ACC112 (cell line): ENCODE results near the gene DNAJC13.

Experiments
- H2AFZ ChIP-seq: fragments of 200-600 bp; sonication (generic); one replicate; pipeline ENCODE4 v1.6.0; 2017; ENCODE audit warnings: antibody characterized with exemption, low read length; ENCODE audit not compliant: unreplicated experiment
- H3K27ac ChIP-seq: fragments of 200-600 bp; sonication (generic); 2 replicates; pipeline ENCODE4 v1.5.1; 2014; ENCODE audit warnings: low read depth, mild to moderate bottlenecking, antibody characterized with exemption, low read length, moderate library complexity
- H3K27me3 ChIP-seq: fragments of 200-600 bp; sonication (generic); 2 replicates; pipeline ENCODE4 v1.6.1; 2014; ENCODE audit warnings: mild to moderate bottlenecking, antibody characterized with exemption, low read length, moderate library complexity, mixed read lengths; ENCODE audit not compliant: insufficient read depth
- H3K36me3 ChIP-seq: fragments of 200-600 bp; sonication (generic); 2 replicates; pipeline ENCODE4 v1.6.1; 2016; ENCODE audit warnings: mild to moderate bottlenecking, antibody characterized with exemption, low read length, moderate library complexity, mixed read lengths; ENCODE audit not compliant: insufficient read depth
- H3K4me1 ChIP-seq: fragments of 200-600 bp; sonication (generic); one replicate; pipeline ENCODE4 v1.6.1; 2016; ENCODE audit warnings: low read length, mixed read lengths; ENCODE audit not compliant: insufficient read depth, unreplicated experiment, control insufficient read depth
- H3K4me3 ChIP-seq: fragments of 200-600 bp; sonication (generic); 2 replicates; pipeline ENCODE4 v1.5.1; 2014; ENCODE audit warnings: mild to moderate bottlenecking, low read depth, low read length
- H3K79me2 ChIP-seq: fragments of 200-600 bp; sonication (generic); one replicate; pipeline ENCODE4 v1.6.0; 2016; ENCODE audit warnings: low read length; ENCODE audit not compliant: control insufficient read depth, unreplicated experiment, insufficient read depth

The DNAJC13 gene

GRCh38 chr3:132461544-132461943 is 44.2 kb downstream of the DNAJC13 start:
- no peak overlapping the region for H3K27ac ChIP-seq
- no peaks in the 10 kb centered on the region for H3K79me2 ChIP-seq
- H3K27me3 ChIP-seq: no peaks in the 10 kb centered on the region
- no peak overlapping the region for H3K4me3 ChIP-seq
- no peak overlapping the region for H2AFZ ChIP-seq
- peaks cover 20% of the 10 kb centered on the region for H3K4me1 ChIP-seq
- peaks cover 53% of the 10 kb centered on the region for H3K36me3 ChIP-seq

- Histone ChIP-seq H3K79me2 (no peaks in the 10 kb centered on the region), H3K36me3 (peaks cover 60% of the 10 kb centered on the region), H2AFZ (no peak overlapping the region), H3K4me1 (peaks cover 20% of the 10 kb centered on the region), H3K27ac (peak overlapping the region; percentile 66), H3K4me3 (peak overlapping the region; percentile 35; the same call in 1 of the 2 replicates), H3K27me3 (no peaks in the 10 kb centered on the region)
Observed at GRCh38 chr3:132464066-132464465, 46.8 kb downstream of the DNAJC13 start.

- Histone ChIP-seq H3K27ac (no peak overlapping the region), H2AFZ (no peak overlapping the region), H3K4me1 (peaks cover 3% of the 10 kb centered on the region), H3K27me3 (no peaks in the 10 kb centered on the region), H3K36me3 (peaks cover 40% of the 10 kb centered on the region), H3K4me3 (no peak overlapping the region), H3K79me2 (no peaks in the 10 kb centered on the region)
Observed at GRCh38 chr3:132469326-132469725, 52.0 kb downstream of the DNAJC13 start.

- Histone ChIP-seq H3K36me3 (peaks cover 36% of the 10 kb centered on the region), H3K27me3 (no peaks in the 10 kb centered on the region), H3K79me2 (no peaks in the 10 kb centered on the region), H3K4me1 (peaks cover 11% of the 10 kb centered on the region), H3K27ac (no peak overlapping the region), H2AFZ (no peak overlapping the region), H3K4me3 (no peak overlapping the region)
Observed at GRCh38 chr3:132486099-132486498, 68.8 kb downstream of the DNAJC13 start.

- Histone ChIP-seq H3K36me3 (peaks cover 33% of the 10 kb centered on the region), H3K4me1 (peaks cover 11% of the 10 kb centered on the region), H3K27me3 (no peaks in the 10 kb centered on the region), H2AFZ (no peak overlapping the region), H3K4me3 (no peak overlapping the region), H3K79me2 (no peaks in the 10 kb centered on the region), H3K27ac (no peak overlapping the region)
Observed at GRCh38 chr3:132488151-132488550, 70.8 kb downstream of the DNAJC13 start.

- peaks cover 61% of the 10 kb centered on the region for H3K36me3 ChIP-seq
- no peaks in the 10 kb centered on the region for H3K4me1 ChIP-seq
- no peaks in the 10 kb centered on the region for H3K79me2 ChIP-seq
- H2AFZ ChIP-seq: no peak overlapping the region
- H3K27me3 ChIP-seq: no peaks in the 10 kb centered on the region
- no peak overlapping the region for H3K27ac ChIP-seq
- H3K4me3 ChIP-seq: no peak overlapping the region
Observed at GRCh38 chr3:132499071-132499470, 81.8 kb downstream of the DNAJC13 start.

GRCh38 chr3:132503559-132503958 is 86.3 kb downstream of the DNAJC13 start:
- H2AFZ ChIP-seq: no peak overlapping the region
- no peak overlapping the region for H3K27ac ChIP-seq
- peaks cover 62% of the 10 kb centered on the region for H3K36me3 ChIP-seq
- no peaks in the 10 kb centered on the region for H3K4me1 ChIP-seq
- no peaks in the 10 kb centered on the region for H3K27me3 ChIP-seq
- H3K4me3 ChIP-seq: no peak overlapping the region
- H3K79me2 ChIP-seq: no peaks in the 10 kb centered on the region

GRCh38 chr3:132504375-132504933 is 87.2 kb downstream of the DNAJC13 start:
- no peaks in the 10 kb centered on the region for H3K79me2 ChIP-seq
- no peaks in the 10 kb centered on the region for H3K4me1 ChIP-seq
- H3K36me3 ChIP-seq: peaks cover 71% of the 10 kb centered on the region
- H3K27me3 ChIP-seq: no peaks in the 10 kb centered on the region
- H3K4me3 ChIP-seq: no peak overlapping the region
- H2AFZ ChIP-seq: no peak overlapping the region
- no peak overlapping the region for H3K27ac ChIP-seq

- Histone ChIP-seq H3K27me3 (no peaks in the 10 kb centered on the region), H3K79me2 (no peaks in the 10 kb centered on the region), H3K36me3 (peaks cover 57% of the 10 kb centered on the region), H3K27ac (no peak overlapping the region), H3K4me1 (no peaks in the 10 kb centered on the region), H2AFZ (no peak overlapping the region), H3K4me3 (no peak overlapping the region)
Observed at GRCh38 chr3:132507657-132508056, 90.4 kb downstream of the DNAJC13 start.

GRCh38 chr3:132509096-132509495 is 91.8 kb downstream of the DNAJC13 start:
- peaks cover 57% of the 10 kb centered on the region for H3K36me3 ChIP-seq
- H2AFZ ChIP-seq: no peak overlapping the region
- no peaks in the 10 kb centered on the region for H3K27me3 ChIP-seq
- no peaks in the 10 kb centered on the region for H3K79me2 ChIP-seq
- H3K4me3 ChIP-seq: no peak overlapping the region
- H3K27ac ChIP-seq: no peak overlapping the region
- H3K4me1 ChIP-seq: no peaks in the 10 kb centered on the region

- Histone ChIP-seq H3K4me3 (no peak overlapping the region), H3K4me1 (no peaks in the 10 kb centered on the region), H3K36me3 (peaks cover 59% of the 10 kb centered on the region)
Observed at GRCh38 chr3:132509506-132509905, 92.2 kb downstream of the DNAJC13 start.

More at GRCh38 chr3:132509506-132509905, 92.2 kb downstream of the DNAJC13 start:
- H3K27me3 ChIP-seq: no peaks in the 10 kb centered on the region
- no peaks in the 10 kb centered on the region for H3K79me2 ChIP-seq
- H2AFZ ChIP-seq: no peak overlapping the region
- H3K27ac ChIP-seq: no peak overlapping the region
